Neural progenitor cell (in vitro differentiated cells): ENCODE data around the gene RNF148. TPM values are rescaled to one million over a fixed set of nuclear protein-coding genes. Genes with fewer than 3 reads are reported as not detected.

Experiments
- DNase-seq: peaks from one replicate; pipeline ENCODE4 v3.0.0-alpha.2; 2016; ENCODE audit warnings: low spot score
- H2AFZ ChIP-seq: fragments of 200-600 bp; sonication (generic); replicated peaks from 2 replicates; pipeline ENCODE4 v1.6.1; 2016; ENCODE audit warnings: antibody characterized with exemption
- H3F3A ChIP-seq: fragments of 200-600 bp; sonication (generic); 2 replicates; pipeline ENCODE4 v1.6.1; 2016; ENCODE audit warnings: antibody characterized with exemption, low read depth
- H3K27ac ChIP-seq: fragments of 200-600 bp; sonication (generic); 2 replicates; pipeline ENCODE4 v1.5.1; 2016; ENCODE audit warnings: mild to moderate bottlenecking
- H3K27me3 ChIP-seq: fragments of 200-600 bp; sonication (generic); 2 replicates; pipeline ENCODE4 v1.6.1; 2016; ENCODE audit warnings: mild to moderate bottlenecking, moderate library complexity
- H3K36me3 ChIP-seq: fragments of 200-600 bp; sonication (generic); 2 replicates; pipeline ENCODE4 v1.5.1; 2016
- H3K4me1 ChIP-seq: fragments of 200-600 bp; sonication (generic); 2 replicates; pipeline ENCODE4 v1.6.1; 2016; ENCODE audit warnings: mixed run types
- H3K4me2 ChIP-seq: fragments of 200-600 bp; sonication (generic); 2 replicates; pipeline ENCODE4 v1.6.1; 2016
- H3K4me3 ChIP-seq: fragments of 200-600 bp; sonication (generic); 2 replicates; pipeline ENCODE4 v1.5.1; 2016
- H3K79me2 ChIP-seq: fragments of 200-600 bp; sonication (generic); 2 replicates; pipeline ENCODE4 v1.6.1; 2016; ENCODE audit warnings: low read depth
- H3K9ac ChIP-seq: fragments of 200-600 bp; sonication (generic); 2 replicates; pipeline ENCODE4 v1.6.1; 2016
- H3K9me3 ChIP-seq: fragments of 200-600 bp; sonication (generic); 2 replicates; pipeline ENCODE4 v1.5.1; 2016; ENCODE audit warnings: low read depth
- H4K20me1 ChIP-seq: fragments of 200-600 bp; sonication (generic); 2 replicates; pipeline ENCODE4 v1.6.1; 2016; ENCODE audit warnings: low read depth
- H3K27ac Mint-ChIP-seq: 3 replicates; pipeline ENCODE4 v1.8.0; 2021; ENCODE audit warnings: mixed read lengths
- H3K27me3 Mint-ChIP-seq: 2 replicates; pipeline ENCODE4 v1.8.0; 2022; ENCODE audit warnings: low read depth, mild to moderate bottlenecking, inconsistent platforms, moderate library complexity, mixed read lengths; ENCODE audit not compliant: insufficient read depth
- H3K36me3 Mint-ChIP-seq: 3 replicates; pipeline ENCODE4 v1.8.0; 2021; ENCODE audit warnings: mixed read lengths
- H3K4me1 Mint-ChIP-seq: 3 replicates; pipeline ENCODE4 v1.8.0; 2021; ENCODE audit warnings: mixed read lengths
- H3K4me3 Mint-ChIP-seq: 3 replicates; pipeline ENCODE4 v1.8.0; 2021; ENCODE audit warnings: mild to moderate bottlenecking, moderate library complexity, mixed read lengths
- H3K9me3 Mint-ChIP-seq: 3 replicates; pipeline ENCODE4 v1.8.0; 2020; ENCODE audit warnings: mixed read lengths
- EZH2 ChIP-seq: fragments of 200-600 bp; sonication (generic); IDR thresholded peaks from 2 replicates; pipeline ENCODE4 v1.6.1; 2017; ENCODE audit warnings: antibody characterized with exemption, mild to moderate bottlenecking, moderate library complexity
- EZH2phosphoT487 ChIP-seq: fragments of 200-600 bp; sonication (generic); IDR thresholded peaks from 2 replicates; pipeline ENCODE4 v1.6.1; 2017; ENCODE audit warnings: antibody characterized with exemption
- total RNA-seq: library from RNA; depleted of rRNA; stranded (reverse); fragments of >200 nt; gene quantifications from 2 replicates; pipeline ENCODE4 v1.2.3, GENCODE V29; 2015; ENCODE audit warnings: low replicate concordance
- TF ChIP-seq, protein P1 (sequence below): fragments of 200-600 bp; sonication (generic); IDR thresholded peaks from 2 replicates; pipeline ENCODE4 v1.5.1; 2017; ENCODE audit warnings: antibody characterized with exemption, mild to moderate bottlenecking

The RNF148 gene
- total RNA-seq, 1 donor from 2014 or later, result 0.11 TPM

GRCh38 chr7:122724366-122724765 lies 21.6 kb upstream of the RNF148 start:
- peaks cover 6% of the 10 kb centered on the region for H3K9me3 Mint-ChIP-seq
- Histone ChIP-seq H3K4me1 (no peaks in the 10 kb centered on the region), H3F3A (no peaks in the 10 kb centered on the region), H3K4me3 (no peak overlapping the region), H2AFZ (no peak overlapping the region), H4K20me1 (no peaks in the 10 kb centered on the region), H3K36me3 (no peaks in the 10 kb centered on the region), H3K79me2 (no peaks in the 10 kb centered on the region), H3K27me3 (no peaks in the 10 kb centered on the region), H3K27ac (no peak overlapping the region), H3K9me3 (no peaks in the 10 kb centered on the region), H3K4me2 (no peak overlapping the region), H3K9ac (no peak overlapping the region)
- H3K4me3 Mint-ChIP-seq, result no peak overlapping the region
- H3K27ac Mint-ChIP-seq, result no peak overlapping the region
- H3K4me1 Mint-ChIP-seq, result peaks cover 7% of the 10 kb centered on the region
- no peak for DNase-seq
- TF ChIP-seq EZH2phosphoT487 (no peak), EZH2 (no peak)
- TF ChIP-seq, protein P1, sequence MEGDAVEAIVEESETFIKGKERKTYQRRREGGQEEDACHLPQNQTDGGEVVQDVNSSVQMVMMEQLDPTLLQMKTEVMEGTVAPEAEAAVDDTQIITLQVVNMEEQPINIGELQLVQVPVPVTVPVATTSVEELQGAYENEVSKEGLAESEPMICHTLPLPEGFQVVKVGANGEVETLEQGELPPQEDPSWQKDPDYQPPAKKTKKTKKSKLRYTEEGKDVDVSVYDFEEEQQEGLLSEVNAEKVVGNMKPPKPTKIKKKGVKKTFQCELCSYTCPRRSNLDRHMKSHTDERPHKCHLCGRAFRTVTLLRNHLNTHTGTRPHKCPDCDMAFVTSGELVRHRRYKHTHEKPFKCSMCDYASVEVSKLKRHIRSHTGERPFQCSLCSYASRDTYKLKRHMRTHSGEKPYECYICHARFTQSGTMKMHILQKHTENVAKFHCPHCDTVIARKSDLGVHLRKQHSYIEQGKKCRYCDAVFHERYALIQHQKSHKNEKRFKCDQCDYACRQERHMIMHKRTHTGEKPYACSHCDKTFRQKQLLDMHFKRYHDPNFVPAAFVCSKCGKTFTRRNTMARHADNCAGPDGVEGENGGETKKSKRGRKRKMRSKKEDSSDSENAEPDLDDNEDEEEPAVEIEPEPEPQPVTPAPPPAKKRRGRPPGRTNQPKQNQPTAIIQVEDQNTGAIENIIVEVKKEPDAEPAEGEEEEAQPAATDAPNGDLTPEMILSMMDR, result no peak
- no peaks in the 10 kb centered on the region for H3K27me3 Mint-ChIP-seq
- H3K36me3 Mint-ChIP-seq, result no peaks in the 10 kb centered on the region

DNA sequence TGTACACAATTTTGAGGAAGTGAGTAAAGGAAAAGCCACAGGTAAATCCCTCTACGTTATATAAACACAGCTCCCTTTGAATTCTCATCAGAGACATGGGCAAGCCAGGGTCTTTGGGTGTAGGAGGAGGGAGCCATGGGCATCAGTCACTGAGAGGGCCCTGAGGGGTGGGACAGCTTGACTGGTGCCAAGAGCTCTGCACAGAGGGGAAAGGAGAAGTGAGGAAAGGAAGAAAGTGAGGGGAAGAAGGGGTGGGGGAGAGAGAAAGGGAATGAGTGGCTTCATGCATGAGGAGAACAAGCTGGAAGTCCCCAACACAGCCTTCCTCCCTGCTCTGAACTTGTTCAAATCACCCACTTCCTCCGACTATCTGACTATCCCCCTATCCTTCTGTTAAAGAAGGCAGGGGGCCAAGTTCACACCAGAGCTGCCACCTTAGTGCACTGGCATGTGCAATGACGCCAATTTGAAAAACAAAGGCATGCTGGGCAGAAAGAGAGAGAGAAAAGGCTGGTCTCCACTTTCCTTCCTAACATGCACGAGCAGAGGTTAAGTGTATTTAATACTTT lies 16.4 kb upstream of the RNF148 start:
- Histone ChIP-seq H3K27ac (no peak overlapping the region), H3K36me3 (no peaks in the 10 kb centered on the region), H3F3A (no peaks in the 10 kb centered on the region), H3K27me3 (no peaks in the 10 kb centered on the region), H3K9me3 (no peaks in the 10 kb centered on the region), H3K4me1 (peaks cover 11% of the 10 kb centered on the region), H2AFZ (no peak overlapping the region), H3K4me2 (no peak overlapping the region), H3K4me3 (no peak overlapping the region), H3K79me2 (no peaks in the 10 kb centered on the region), H4K20me1 (no peaks in the 10 kb centered on the region), H3K9ac (no peak overlapping the region)
- Mint-ChIP-seq H3K4me1 (peaks cover 8% of the 10 kb centered on the region), H3K9me3 (peaks cover 6% of the 10 kb centered on the region), H3K36me3 (no peaks in the 10 kb centered on the region), H3K27me3 (no peaks in the 10 kb centered on the region), H3K27ac (no peak overlapping the region), H3K4me3 (no peak overlapping the region)
- TF ChIP-seq, protein P1, result no peak
- TF ChIP-seq EZH2phosphoT487, result no peak
- TF ChIP-seq EZH2, result no peak
- no peak for DNase-seq

DNA sequence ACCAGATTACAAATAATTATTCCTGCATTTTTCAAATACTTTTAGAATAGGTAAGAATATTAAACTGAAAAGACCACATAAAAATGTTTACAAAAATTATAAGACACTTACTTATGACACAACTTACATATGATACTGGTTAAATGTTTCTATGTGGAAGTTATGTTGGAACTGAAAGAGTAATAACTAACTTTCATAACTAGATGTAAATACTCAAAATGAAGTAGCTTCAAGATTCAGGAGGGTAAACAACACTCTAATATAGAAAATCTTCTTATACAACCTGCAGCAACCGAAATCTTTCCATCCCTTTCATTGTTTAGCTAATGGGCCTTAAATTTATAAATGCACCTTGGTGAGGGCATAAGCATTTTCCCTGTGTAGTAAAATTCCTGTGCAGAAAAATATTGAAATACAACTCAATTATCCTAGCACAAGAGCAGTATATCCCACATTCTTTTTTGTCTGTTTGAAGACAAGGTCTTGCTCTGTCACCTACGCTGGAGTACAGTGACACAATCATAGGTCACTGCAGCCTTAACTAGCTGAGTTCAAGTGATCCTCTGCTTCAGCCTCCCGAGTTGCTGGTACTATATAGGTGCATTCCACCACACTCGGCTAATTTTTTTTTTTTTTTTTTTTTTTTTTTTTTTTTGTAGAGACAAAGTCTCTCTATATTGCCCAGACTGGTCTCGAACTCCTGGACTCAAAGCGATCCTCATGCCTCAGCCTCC lies 14.8 kb upstream of the RNF148 start:
- Mint-ChIP-seq H3K4me1 (peaks cover 11% of the 10 kb centered on the region), H3K36me3 (no peaks in the 10 kb centered on the region), H3K4me3 (no peak overlapping the region), H3K27ac (no peak overlapping the region), H3K9me3 (peaks cover 4% of the 10 kb centered on the region), H3K27me3 (no peaks in the 10 kb centered on the region)
- TF ChIP-seq EZH2phosphoT487 (no peak), EZH2 (no peak)
- TF ChIP-seq, protein P1, result no peak
- H3K4me3 ChIP-seq, result no peak overlapping the region
- H4K20me1 ChIP-seq, result no peaks in the 10 kb centered on the region
- H3K79me2 ChIP-seq, result no peaks in the 10 kb centered on the region
- no peaks in the 10 kb centered on the region for H3F3A ChIP-seq
- H3K27me3 ChIP-seq, result no peaks in the 10 kb centered on the region
- peaks cover 16% of the 10 kb centered on the region for H3K4me1 ChIP-seq
- H3K4me2 ChIP-seq, result no peak overlapping the region
- no peak for DNase-seq
- no peaks in the 10 kb centered on the region for H3K9me3 ChIP-seq
- H3K36me3 ChIP-seq, result no peaks in the 10 kb centered on the region
- no peak overlapping the region for H2AFZ ChIP-seq
- no peak overlapping the region for H3K9ac ChIP-seq
- H3K27ac ChIP-seq, result no peak overlapping the region
